Adrenal gland (tissue), 5 donors: ENCODE data around the gene CFAP97.

Source experiments
- CTCF ChIP-seq, 6 experiments: fragments of 450-650 bp in 4 of 6; fragments of 200-600 bp in 2 of 6; sonication (generic) in 1 of 6; IDR thresholded peaks; 1 replicate in 5 of 6; 2 replicates in 1 of 6; pipeline versions ENCODE4 v1.5.1 to v1.8.0; 2016 to 2021; ENCODE audit warnings: antibody characterized with exemption in 6 of 6, mild to moderate bottlenecking in 2 of 6, moderate library complexity in 1 of 6
- POLR2A ChIP-seq, 2 donors: fragments of 450-650 bp; IDR thresholded peaks; one replicate each; pipeline ENCODE4 v1.6.1; 2017; ENCODE audit warnings: antibody characterized with exemption in 2 of 2, mild to moderate bottlenecking in 2 of 2, moderate library complexity in 1 of 2
- donor health status: DM: no; HTN: no; CAD: no.

- TF ChIP-seq CTCF (IDR thresholded peaks at IDR 0.05) (no peak), POLR2A (IDR thresholded peaks at IDR 0.05) (no peak)
Observed at GRCh38 chr4:185212581-185212980, 8.8 kb upstream of the CFAP97 start.
